Bronchial epithelial cell (primary cell): Measurements from ENCODE around the gene RFX1. TPM values are rescaled to one million over a fixed set of nuclear protein-coding genes. Genes with fewer than 3 reads are reported as not detected.

Experiments used
- DNase-seq: peaks from one replicate; pipeline ENCODE4 v3.0.0-alpha.2; 2010; ENCODE audit warnings: low read depth
- FAIRE-seq: peaks from 2 replicates; lab custom pipeline; 2011; peaks lifted over from hg19 to GRCh38; lab: Jason Lieb, UNC
- H3K27me3 ChIP-seq: 2 replicates; pipeline ENCODE4 v1.5.1; 2011; ENCODE audit warnings: low read length; ENCODE audit not compliant: control insufficient read depth, insufficient read depth
- H3K36me3 ChIP-seq: 2 replicates; pipeline ENCODE4 v1.5.1; 2011; ENCODE audit warnings: low read length; ENCODE audit not compliant: control insufficient read depth, insufficient read depth
- H3K4me3 ChIP-seq: 2 replicates; pipeline ENCODE4 v1.5.1; 2011; ENCODE audit warnings: mild to moderate bottlenecking, low read depth, low read length, control low read depth
- CTCF ChIP-seq: IDR thresholded peaks from 2 replicates; pipeline ENCODE4 v1.5.1; 2011; ENCODE audit warnings: mild to moderate bottlenecking, moderate library complexity, low read length, control low read depth, inconsistent platforms; ENCODE audit not compliant: insufficient read depth, severe bottlenecking
- total RNA-seq: library from RNA; depleted of rRNA; stranded (reverse); fragments of >200 nt; gene quantifications from 2 replicates; pipeline ENCODE4 v1.2.1, GENCODE V29; 2014

Gene RFX1
- total RNA-seq, 1 donor from 2014 or later = 0.79 TPM

GRCh38 chr19:14006766-14007562 lies 844 bp upstream of the RFX1 start:
- Histone ChIP-seq H3K27me3 (no peaks in the 10 kb centered on the region), H3K4me3 (peak overlapping the region; percentile 70), H3K36me3 (no peaks in the 10 kb centered on the region)
- DNase-seq = no peak
- TF ChIP-seq CTCF = no peak
- FAIRE-seq = no peak

GRCh38 chr19:14005349-14006084 lies 603 bp downstream of the RFX1 start:
- peak; percentile 50 for DNase-seq
- Histone ChIP-seq H3K4me3 (peak overlapping the region; percentile 70), H3K27me3 (no peaks in the 10 kb centered on the region), H3K36me3 (no peaks in the 10 kb centered on the region)
- no peak for FAIRE-seq
- no peak for TF ChIP-seq CTCF

- DNase-seq (no peak), FAIRE-seq (no peak)
- no peak for TF ChIP-seq CTCF
- Histone ChIP-seq H3K4me3 (no peak overlapping the region), H3K27me3 (no peaks in the 10 kb centered on the region), H3K36me3 (no peaks in the 10 kb centered on the region)
These were observed 1.3 kb downstream of the RFX1 start for GRCh38 chr19:14004619-14005348.

- no peak overlapping the region for H3K4me3 ChIP-seq
- no peaks in the 10 kb centered on the region for H3K36me3 ChIP-seq
- H3K27me3 ChIP-seq = no peaks in the 10 kb centered on the region
- DNase-seq = peak; percentile 29
- TF ChIP-seq CTCF = no peak
- FAIRE-seq = no peak
These were observed 2.7 kb downstream of the RFX1 start for GRCh38 chr19:14003251-14004055.

GRCh38 chr19:14002571-14003250 lies 3.4 kb downstream of the RFX1 start:
- FAIRE-seq (no peak), DNase-seq (no peak)
- H3K36me3 ChIP-seq = peaks cover under 1% of the 10 kb centered on the region
- H3K27me3 ChIP-seq = no peaks in the 10 kb centered on the region
- no peak overlapping the region for H3K4me3 ChIP-seq
- no peak for TF ChIP-seq CTCF
